Right lobe of liver (tissue), 4 donors: ENCODE data around the gene MAPK4.
"Not testable (repeated sequence)": the region's sequence is repeated elsewhere in the genome, so short reads cannot be mapped to it uniquely, and the experiment has no call there.

ENCODE experiments used
- POLR2A ChIP-seq: fragments of 450-650 bp; IDR thresholded peaks from one replicate; pipeline ENCODE4 v1.6.1; 2017; ENCODE audit warnings: antibody characterized with exemption, mild to moderate bottlenecking
- TF ChIP-seq, protein P1 (sequence below), 4 donors: fragments of 200-600 bp in 3 of 4; fragments of 450-650 bp in 1 of 4; IDR thresholded peaks; one replicate each; pipeline versions ENCODE4 v1.5.1 to v1.8.0; 2016 to 2022; ENCODE audit warnings: antibody characterized with exemption in 4 of 4, mild to moderate bottlenecking in 2 of 4
- donor health status: DM: no; HTN: no; CAD: no.
- donor health status: DM: no; HTN: no; CAD: no.
- donor health status: DM: no; HTN: yes; CAD: no.

DNA sequence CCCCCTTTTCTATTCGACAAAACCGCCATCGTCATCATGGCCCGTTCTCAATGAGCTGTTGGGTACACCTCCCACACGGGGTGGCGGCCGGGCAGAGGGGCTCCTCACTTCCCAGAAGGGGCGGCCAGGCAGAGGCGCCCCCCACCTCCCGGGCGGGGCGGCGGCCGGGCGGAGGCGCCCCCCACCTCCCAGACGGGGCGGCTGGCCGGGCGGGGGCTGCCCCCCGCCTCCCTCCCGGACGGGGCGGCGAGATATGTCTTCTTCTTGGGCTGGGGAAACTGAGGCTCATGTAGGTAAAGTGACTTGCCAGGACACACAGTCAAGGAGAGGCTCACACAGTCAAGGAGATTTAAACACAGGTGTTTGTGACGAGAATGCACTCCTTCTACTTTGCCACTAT lies 49.3 kb downstream of the MAPK4 start:
- TF ChIP-seq, protein P1, sequence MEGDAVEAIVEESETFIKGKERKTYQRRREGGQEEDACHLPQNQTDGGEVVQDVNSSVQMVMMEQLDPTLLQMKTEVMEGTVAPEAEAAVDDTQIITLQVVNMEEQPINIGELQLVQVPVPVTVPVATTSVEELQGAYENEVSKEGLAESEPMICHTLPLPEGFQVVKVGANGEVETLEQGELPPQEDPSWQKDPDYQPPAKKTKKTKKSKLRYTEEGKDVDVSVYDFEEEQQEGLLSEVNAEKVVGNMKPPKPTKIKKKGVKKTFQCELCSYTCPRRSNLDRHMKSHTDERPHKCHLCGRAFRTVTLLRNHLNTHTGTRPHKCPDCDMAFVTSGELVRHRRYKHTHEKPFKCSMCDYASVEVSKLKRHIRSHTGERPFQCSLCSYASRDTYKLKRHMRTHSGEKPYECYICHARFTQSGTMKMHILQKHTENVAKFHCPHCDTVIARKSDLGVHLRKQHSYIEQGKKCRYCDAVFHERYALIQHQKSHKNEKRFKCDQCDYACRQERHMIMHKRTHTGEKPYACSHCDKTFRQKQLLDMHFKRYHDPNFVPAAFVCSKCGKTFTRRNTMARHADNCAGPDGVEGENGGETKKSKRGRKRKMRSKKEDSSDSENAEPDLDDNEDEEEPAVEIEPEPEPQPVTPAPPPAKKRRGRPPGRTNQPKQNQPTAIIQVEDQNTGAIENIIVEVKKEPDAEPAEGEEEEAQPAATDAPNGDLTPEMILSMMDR (IDR thresholded peaks at IDR 0.05), result not testable (repeated sequence)
- not testable (repeated sequence) for TF ChIP-seq POLR2A
